ENCODE measurements around the gene SLC22A1. TPM values are rescaled to one million over a fixed set of nuclear protein-coding genes. Genes with fewer than 3 reads are reported as not detected.

SLC22A1 gene
- total and polyA plus RNA-seq, 2 of the 8 experiments (the other 6 are each of a cell fraction or from before 2014, with no cell fraction given): 0.12 to 0.45 TPM

- 0 out of 2 replicates have a peak, but pooled peaks cover 2% of the 10 kb centered on the region for H3K23me2 ChIP-seq (ENCODE audit: low read depth, low read length)
- CTCF ChIA-PET (ENCODE audit: partially characterized antibody): interaction anchor here (1.0 to 3.4 kb wide), 4 partner anchors 9 to 216 kb away, joined by 4 to 22 read pairs (median 4); no protein-coding TSS in a partner anchor
- no peak for TF ChIP-seq ASH2L (IDR thresholded peaks at IDR 0.05; ENCODE audit: low read length)
Observed at GRCh38 chr6:160078883-160079685, 42.5 kb upstream of the SLC22A1 start.

More at GRCh38 chr6:160078883-160079685, 42.5 kb upstream of the SLC22A1 start:
- no peak overlapping the region; the same call in 1 of the 2 replicates for H4K8ac ChIP-seq (ENCODE audit: extremely low read depth, insufficient read depth, low read length)
- no peak overlapping the region for H3K9ac ChIP-seq (replicated peaks in 1 of 4; ENCODE audit: extremely low read depth in 1 of 4, low read depth in 3 of 4, low read length in 3 of 4)
- H3K56ac ChIP-seq (replicated peaks; ENCODE audit: insufficient read length, low read depth, low read length): no peak overlapping the region
- no peak overlapping the region for H2AK5ac ChIP-seq (ENCODE audit: low read depth, low read length)
- H3K27me3 ChIP-seq (replicated peaks in 1 of 4; ENCODE audit: control insufficient read depth in 3 of 4, extremely low read depth in 1 of 4, insufficient read depth in 3 of 4, low read length in 3 of 4): no peaks in the 10 kb centered on the region
- no peak overlapping the region for H4K91ac ChIP-seq (replicated peaks; ENCODE audit: insufficient read length, low read length)
- H2BK20ac ChIP-seq (ENCODE audit: low read length): no peak overlapping the region
- H2AFZ ChIP-seq (ENCODE audit: low read length): no peak overlapping the region
- peaks cover 17 to 74% (median 50%) of the 10 kb centered on the region in 4 experiments for H3K36me3 ChIP-seq (ENCODE audit: control insufficient read depth in 2 of 4, insufficient read depth in 4 of 4, low read length in 3 of 4)
- DNase-seq (ENCODE audit: low read depth in 1 of 2, low spot score in 2 of 2) (no peak), FAIRE-seq (no peak)
- H3K23ac ChIP-seq (ENCODE audit: insufficient read length): no peak overlapping the region
- H3K4me1 ChIP-seq (replicated peaks in 1 of 4; ENCODE audit: control insufficient read depth in 3 of 4, insufficient read depth in 4 of 4, low read length in 3 of 4): no peaks in the 10 kb centered on the region
- H3K4me2 ChIP-seq (ENCODE audit: insufficient read depth in 1 of 2, low read depth in 2 of 2, low read length in 2 of 2): no peak overlapping the region
- H3K79me1 ChIP-seq (ENCODE audit: low read depth, low read length): no peaks in the 10 kb centered on the region; the same call in 1 of the 2 replicates
- H3K18ac ChIP-seq (ENCODE audit: extremely low read depth, low read length): no peak overlapping the region
- H2BK120ac ChIP-seq (replicated peaks; ENCODE audit: low read depth, low read length): no peak overlapping the region
- no peak overlapping the region for H3K4me3 ChIP-seq (ENCODE audit: extremely low read depth in 1 of 4, insufficient read depth in 2 of 4, low read depth in 3 of 4, low read length in 4 of 4)
- H3K4ac ChIP-seq (replicated peaks; ENCODE audit: insufficient read length, low read depth, low read length): no peak overlapping the region
- peaks cover 3 to 12% of the 10 kb centered on the region in 2 experiments; a peak in 3 of 4 replicates for H3K9me3 ChIP-seq (ENCODE audit: insufficient read depth in 2 of 2, low read depth in 1 of 2, low read length in 1 of 2)
- H2BK15ac ChIP-seq (ENCODE audit: low read length): no peak overlapping the region
- no peak overlapping the region for H3K14ac ChIP-seq (ENCODE audit: insufficient read length)
- POLR2A ChIA-PET (ENCODE audit: partially characterized antibody): interaction anchor here (1.0 kb wide), 1 partner anchor 9 kb away, joined by 3 read pairs; no protein-coding TSS in a partner anchor
- H3K27ac ChIP-seq (ENCODE audit: low read depth, low read length): no peak overlapping the region
- no peak overlapping the region for H2BK5ac ChIP-seq (ENCODE audit: low read depth, low read length)
- H4K20me1 ChIP-seq (replicated peaks in 1 of 2; ENCODE audit: control insufficient read depth in 1 of 2, insufficient read depth in 2 of 2, low read length in 2 of 2): peaks cover 0 to 7% of the 10 kb centered on the region in 2 experiments
- H2BK12ac ChIP-seq (ENCODE audit: low read depth, low read length): no peak overlapping the region
- 92% methylated on average over 22 of the region's 23 CpGs; no CpG with 5 or more reads in 1 of the 2 experiments for WGBS, 2 experiments (ENCODE audit: extremely low coverage in 1 of 2, insufficient coverage in 1 of 2, insufficient read length in 1 of 2, insufficient replicate concordance in 2 of 2, low coverage in 1 of 2, low lambda C conversion rate in 2 of 2, missing lambda C conversion rate in 1 of 2)
- H3K79me2 ChIP-seq (ENCODE audit: control insufficient read depth in 1 of 2, insufficient read depth in 2 of 2, low read length in 2 of 2): no peaks in the 10 kb centered on the region
- no peak overlapping the region for H4K5ac ChIP-seq (ENCODE audit: insufficient read length, low read depth, low read length)
